Nephron (organoid): Measurements from ENCODE around the gene RNFT1.
A peak's percentile ranks its signal among the peaks of the same experiment; 100 is the strongest.
"Not testable (repeated sequence)": the region's sequence is repeated elsewhere in the genome, so short reads cannot be mapped to it uniquely, and the experiment has no call there.

Source experiments
- H3K27ac Mint-ChIP-seq, 3 experiments: 2 replicates each; pipeline ENCODE4 v1.8.0; 2020; ENCODE audit warnings: mixed read lengths in 3 of 3, mild to moderate bottlenecking in 2 of 3, moderate library complexity in 1 of 3
- H3K27me3 Mint-ChIP-seq: 2 replicates; pipeline ENCODE4 v1.8.0; 2021; ENCODE audit warnings: low read depth, mild to moderate bottlenecking, moderate library complexity, mixed read lengths
- H3K36me3 Mint-ChIP-seq: 2 replicates; pipeline ENCODE4 v1.8.0; 2020; ENCODE audit warnings: low read depth, mixed read lengths
- H3K4me1 Mint-ChIP-seq: 2 replicates; pipeline ENCODE4 v1.8.0; 2020; ENCODE audit warnings: mixed read lengths
- H3K4me3 Mint-ChIP-seq, 3 experiments: 2 replicates each; pipeline ENCODE4 v1.8.0; 2020; ENCODE audit warnings: mild to moderate bottlenecking in 3 of 3, mixed read lengths in 3 of 3, moderate library complexity in 2 of 3
- H3K9me3 Mint-ChIP-seq: 2 replicates; pipeline ENCODE4 v1.8.0; 2020; ENCODE audit warnings: mixed read lengths
- CTCF ChIP-seq, 3 experiments: fragments of 200-600 bp; sonication (generic); IDR thresholded peaks; one replicate each; pipeline ENCODE4 v1.5.0; 2021; ENCODE audit warnings: antibody characterized with exemption in 3 of 3; ENCODE audit not compliant: unreplicated experiment in 3 of 3

The RNFT1 gene

DNA sequence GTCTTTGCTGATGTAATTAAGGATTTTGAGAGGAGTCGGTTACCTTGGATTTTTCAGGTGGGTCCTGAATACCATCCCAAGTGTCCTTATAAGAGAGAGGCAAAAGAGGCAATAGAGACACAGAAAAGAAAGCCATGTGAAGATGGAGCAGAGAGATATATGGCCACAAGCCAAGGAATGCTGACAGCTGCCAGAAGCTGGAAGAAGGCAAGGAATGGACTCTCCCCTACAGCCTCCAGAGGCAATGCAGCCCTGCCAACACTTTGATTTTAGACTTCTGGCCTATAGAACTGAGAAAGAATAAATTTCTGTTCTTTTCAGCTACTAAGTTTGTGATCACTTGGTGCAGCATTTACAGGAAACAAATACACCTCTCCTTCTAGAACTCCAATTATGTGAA is 8.2 kb upstream of the RNFT1 start:
- Mint-ChIP-seq H3K9me3 (no peaks in the 10 kb centered on the region), H3K4me1 (no peaks in the 10 kb centered on the region), H3K27ac (no peak overlapping the region), H3K27me3 (no peaks in the 10 kb centered on the region), H3K36me3 (no peaks in the 10 kb centered on the region), H3K4me3 (no peak overlapping the region)
- TF ChIP-seq CTCF (IDR thresholded peaks at IDR 0.05; ENCODE audit: unreplicated experiment in 3 of 3), result no peak

DNA sequence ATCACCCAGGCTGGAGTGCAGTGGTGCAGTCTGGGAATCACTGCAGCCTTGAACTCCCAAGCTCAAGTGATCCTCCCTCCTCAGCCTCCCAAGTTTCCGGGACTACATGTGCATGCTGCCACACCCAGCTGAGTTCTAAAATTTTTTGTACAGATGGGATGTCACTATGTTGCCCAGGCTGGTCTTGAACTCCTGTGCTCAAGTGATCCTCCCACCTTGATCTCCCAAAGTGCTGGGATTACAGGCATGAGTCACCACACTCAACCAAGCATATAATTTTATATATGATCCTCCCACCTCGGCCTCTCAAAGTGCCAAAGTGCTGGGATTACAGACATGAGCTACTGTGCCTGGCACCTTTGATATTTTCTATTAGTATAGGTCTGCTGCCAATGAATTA is 7.2 kb upstream of the RNFT1 start:
- not testable (repeated sequence) for H3K4me3 Mint-ChIP-seq, H3K4me1 Mint-ChIP-seq, H3K9me3 Mint-ChIP-seq, H3K36me3 Mint-ChIP-seq, H3K27ac Mint-ChIP-seq, H3K27me3 Mint-ChIP-seq

DNA sequence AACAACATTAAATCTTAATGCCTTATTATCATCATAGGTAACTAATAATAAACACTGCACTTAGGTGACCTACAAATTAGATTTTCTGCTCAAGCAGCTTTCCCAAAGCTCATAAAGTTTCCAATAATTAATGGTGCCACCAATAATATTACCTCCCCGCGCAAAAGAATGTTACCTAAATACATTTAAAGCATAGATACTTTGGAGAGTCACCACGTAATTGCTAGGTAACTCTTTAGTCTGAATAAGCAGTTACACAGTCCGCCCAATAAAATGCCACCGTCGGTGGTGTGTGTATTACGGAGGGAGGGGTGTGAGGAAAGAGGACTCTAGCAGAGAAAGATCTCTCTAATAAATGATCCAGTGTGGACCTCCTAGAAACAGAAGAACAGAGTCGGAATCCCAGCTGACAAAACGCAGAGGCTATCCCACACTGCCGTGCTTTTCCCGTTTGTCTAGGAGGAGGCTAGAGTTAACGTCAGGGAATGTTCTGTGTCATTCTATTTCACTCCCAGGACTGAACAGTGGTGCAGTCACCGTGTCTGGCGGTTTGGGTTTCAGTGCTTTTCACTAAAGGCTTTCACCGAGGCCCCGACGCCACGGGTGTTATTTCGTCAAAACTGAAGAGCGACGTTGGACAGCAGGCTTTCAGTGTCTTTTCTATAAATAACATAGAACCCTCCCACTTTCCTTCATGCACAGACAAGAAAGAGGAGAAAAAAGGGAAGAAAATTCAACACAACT is 630 bp downstream of the RNFT1 start:
- H3K4me1 Mint-ChIP-seq, result peaks cover 20% of the 10 kb centered on the region
- H3K27ac Mint-ChIP-seq, result peak overlapping the region; percentile 84 to 95 (median 93)
- peak overlapping the region; percentile 82 to 97 (median 90) for H3K4me3 Mint-ChIP-seq
- H3K27me3 Mint-ChIP-seq, result peaks cover 4% of the 10 kb centered on the region
- no peak for TF ChIP-seq CTCF (IDR thresholded peaks at IDR 0.05; ENCODE audit: unreplicated experiment in 3 of 3)
- H3K36me3 Mint-ChIP-seq, result peaks cover 11% of the 10 kb centered on the region
- H3K9me3 Mint-ChIP-seq, result no peaks in the 10 kb centered on the region

DNA sequence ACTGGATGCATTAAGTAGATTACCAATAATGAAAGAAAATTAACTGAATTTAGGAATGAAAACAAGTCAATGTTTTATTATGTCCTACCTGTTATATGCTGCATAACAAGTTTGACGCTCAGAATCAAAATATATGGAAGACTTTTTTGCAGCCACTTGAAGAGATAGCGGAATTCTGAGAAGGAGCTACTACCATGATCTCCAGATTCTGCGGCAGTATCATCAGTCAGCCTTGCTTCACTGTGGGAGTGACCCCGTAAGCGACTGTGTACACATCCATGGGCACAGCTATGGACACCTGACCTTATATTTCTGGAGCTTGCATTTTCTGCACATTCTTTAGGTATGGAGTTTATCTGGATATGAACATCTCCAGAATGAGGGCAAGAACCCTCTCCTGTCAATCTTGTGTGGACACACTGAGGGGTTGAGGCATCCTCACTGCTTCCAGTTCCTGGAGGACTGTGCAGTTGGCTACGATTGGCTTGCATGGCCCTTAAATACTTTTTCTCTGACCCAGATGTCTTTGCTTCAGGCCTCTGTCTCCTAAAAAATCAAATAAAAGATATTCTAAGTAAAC is 1.7 kb downstream of the RNFT1 start:
- peaks cover 18% of the 10 kb centered on the region for H3K36me3 Mint-ChIP-seq
- TF ChIP-seq CTCF (IDR thresholded peaks at IDR 0.05; ENCODE audit: unreplicated experiment in 3 of 3), result no peak
- H3K27me3 Mint-ChIP-seq, result peaks cover 4% of the 10 kb centered on the region
- H3K4me1 Mint-ChIP-seq, result peaks cover 20% of the 10 kb centered on the region
- H3K9me3 Mint-ChIP-seq, result no peaks in the 10 kb centered on the region
- H3K27ac Mint-ChIP-seq, result peak overlapping the region in 1 of 3 experiments; percentile 95
- peak overlapping the region; percentile 82 to 97 (median 90) for H3K4me3 Mint-ChIP-seq

DNA sequence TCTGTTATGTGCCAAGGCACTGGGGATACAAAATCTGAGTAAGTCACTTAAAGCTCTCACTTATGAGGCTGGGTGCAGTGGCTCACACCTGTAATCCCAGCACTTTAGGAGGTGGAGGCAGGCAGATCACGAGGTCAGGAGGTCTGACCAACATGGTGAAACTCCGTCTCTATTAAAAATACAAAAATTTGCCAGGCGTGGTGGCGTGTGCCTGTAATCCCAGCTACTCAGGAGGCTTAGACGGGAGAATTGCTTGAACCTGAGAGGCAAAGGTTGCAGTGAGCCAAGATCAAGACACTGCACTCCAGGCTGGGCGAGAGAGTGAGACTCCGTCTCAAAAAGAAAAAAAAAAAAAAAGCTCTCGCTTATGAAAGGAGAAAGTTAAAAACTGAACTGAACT is 5.0 kb downstream of the RNFT1 start:
- not testable (repeated sequence) for H3K4me3 Mint-ChIP-seq, H3K9me3 Mint-ChIP-seq, H3K27me3 Mint-ChIP-seq, H3K27ac Mint-ChIP-seq
- Mint-ChIP-seq H3K36me3 (peaks cover 35% of the 10 kb centered on the region), H3K4me1 (peaks cover 14% of the 10 kb centered on the region)

DNA sequence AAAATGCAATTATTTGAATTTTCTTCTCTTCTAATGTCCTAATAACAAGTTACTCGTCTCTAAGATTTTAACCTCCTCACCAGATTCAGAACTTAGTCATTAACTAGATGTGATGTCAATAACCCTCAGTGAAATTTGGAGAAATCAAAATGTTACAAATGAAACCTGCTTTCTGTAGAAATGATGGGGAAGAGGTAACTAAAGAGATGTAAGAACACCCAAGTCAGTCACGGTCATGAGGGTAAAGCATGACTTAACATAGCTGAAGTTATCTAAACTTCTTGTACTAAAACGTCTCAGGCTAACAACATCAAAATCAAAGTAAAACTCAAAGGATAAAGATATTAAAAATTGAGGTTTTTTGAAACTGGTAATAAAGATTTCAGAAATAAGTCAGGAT is 9.7 kb downstream of the RNFT1 start:
- Mint-ChIP-seq H3K27me3 (no peaks in the 10 kb centered on the region), H3K4me1 (no peaks in the 10 kb centered on the region), H3K4me3 (no peak overlapping the region), H3K9me3 (no peaks in the 10 kb centered on the region), H3K27ac (no peak overlapping the region), H3K36me3 (peaks cover 45% of the 10 kb centered on the region)
- no peak for TF ChIP-seq CTCF (IDR thresholded peaks at IDR 0.05; ENCODE audit: unreplicated experiment in 3 of 3)

DNA sequence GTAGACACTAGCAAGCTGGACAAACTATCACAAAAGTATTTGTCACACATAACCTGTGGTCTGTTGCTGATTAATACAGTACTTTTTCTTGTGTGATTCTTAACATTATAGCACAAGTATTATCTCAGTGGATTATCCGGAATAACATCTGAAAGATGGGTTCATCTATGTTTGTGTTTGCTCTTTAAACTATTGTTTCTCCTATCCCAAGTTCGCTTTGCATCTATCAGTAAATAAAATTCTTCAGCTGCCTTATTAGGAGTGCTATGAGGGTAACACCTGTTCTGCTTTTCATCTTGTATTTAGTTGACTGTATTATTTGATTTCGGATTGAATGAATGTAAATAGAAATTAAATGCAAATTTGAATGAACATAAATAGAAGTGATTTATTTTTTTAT is 14.5 kb downstream of the RNFT1 start:
- TF ChIP-seq CTCF (IDR thresholded peaks at IDR 0.05; ENCODE audit: unreplicated experiment in 3 of 3), result no peak
- Mint-ChIP-seq H3K27me3 (no peaks in the 10 kb centered on the region), H3K4me3 (no peak overlapping the region), H3K36me3 (peaks cover 33% of the 10 kb centered on the region), H3K4me1 (no peaks in the 10 kb centered on the region), H3K27ac (no peak overlapping the region), H3K9me3 (no peaks in the 10 kb centered on the region)

- H3K27ac Mint-ChIP-seq, H3K4me3 Mint-ChIP-seq, H3K27me3 Mint-ChIP-seq, H3K4me1 Mint-ChIP-seq, H3K9me3 Mint-ChIP-seq: not testable (repeated sequence)
- H3K36me3 Mint-ChIP-seq, result peaks cover 40% of the 10 kb centered on the region
Measured at GRCh38 chr17:59947310-59947709, 17.2 kb downstream of the RNFT1 start.

- not testable (repeated sequence) for H3K4me1 Mint-ChIP-seq, H3K27me3 Mint-ChIP-seq, H3K4me3 Mint-ChIP-seq, H3K9me3 Mint-ChIP-seq, H3K27ac Mint-ChIP-seq
- H3K36me3 Mint-ChIP-seq, result peaks cover 39% of the 10 kb centered on the region
Measured at GRCh38 chr17:59946433-59946832, 18.1 kb downstream of the RNFT1 start.
